ENCODE data around the gene GUCY1A1. TPM values are rescaled to one million over a fixed set of nuclear protein-coding genes. Genes with fewer than 3 reads are reported as not detected.
A peak's percentile ranks its signal among the peaks of the same experiment; 100 is the strongest.

GUCY1A1 gene
- total RNA-seq, 1 donor from 2014 or later: not detected

DNA sequence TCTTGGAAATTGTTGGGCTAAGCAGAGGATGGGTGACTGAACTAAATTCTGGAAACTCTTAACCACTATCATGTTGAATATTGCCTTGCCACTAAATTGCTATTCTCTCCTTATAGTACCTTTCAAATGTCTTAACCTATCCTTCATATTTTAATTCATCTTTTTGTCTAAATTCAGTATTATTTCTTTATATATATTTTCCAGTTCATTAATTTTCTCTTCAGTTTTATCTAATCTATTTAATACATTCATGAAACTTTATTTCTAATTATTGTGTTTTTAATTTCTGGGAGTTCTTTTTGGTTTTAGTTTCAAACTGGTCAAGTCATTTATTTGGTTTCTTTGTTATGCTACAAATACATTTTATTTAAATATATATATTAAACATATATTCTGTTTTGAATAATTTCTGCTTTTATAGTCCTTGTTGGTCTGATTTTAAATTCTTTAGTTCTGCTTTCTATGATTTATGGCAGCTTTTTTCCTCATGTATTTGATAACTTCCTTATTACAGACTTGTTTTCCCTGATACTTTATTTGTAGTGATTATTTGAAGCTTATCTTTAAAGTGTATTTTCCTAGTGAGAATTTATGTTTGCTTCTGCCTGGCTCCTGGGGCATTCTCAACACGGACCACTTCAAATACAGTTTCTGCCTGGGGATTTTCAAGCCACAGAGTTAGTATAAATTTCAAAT is 8.5 kb upstream of the GUCY1A1 start:
- no peak for DNase-seq (ENCODE audit: low read depth)

DNA sequence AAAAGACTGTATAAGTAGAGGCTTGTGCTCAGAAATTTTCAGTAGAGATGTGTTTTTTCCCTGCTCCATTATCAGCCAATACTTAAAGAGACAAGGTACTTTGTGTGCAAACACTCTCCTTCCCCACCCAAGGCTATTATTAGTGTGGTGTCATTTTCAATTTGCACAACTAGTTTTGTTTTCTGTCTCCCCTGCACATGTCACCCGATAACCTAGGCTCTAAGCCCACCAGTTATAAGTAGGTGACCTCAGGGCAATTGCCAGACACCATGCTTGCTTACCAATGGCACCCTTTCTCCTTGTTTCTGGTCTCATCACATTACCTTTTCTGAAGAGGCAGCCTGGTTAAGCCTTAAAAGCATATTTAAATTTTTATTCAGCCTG is 8.0 kb upstream of the GUCY1A1 start:
- no peak for DNase-seq (ENCODE audit: low read depth)

DNA sequence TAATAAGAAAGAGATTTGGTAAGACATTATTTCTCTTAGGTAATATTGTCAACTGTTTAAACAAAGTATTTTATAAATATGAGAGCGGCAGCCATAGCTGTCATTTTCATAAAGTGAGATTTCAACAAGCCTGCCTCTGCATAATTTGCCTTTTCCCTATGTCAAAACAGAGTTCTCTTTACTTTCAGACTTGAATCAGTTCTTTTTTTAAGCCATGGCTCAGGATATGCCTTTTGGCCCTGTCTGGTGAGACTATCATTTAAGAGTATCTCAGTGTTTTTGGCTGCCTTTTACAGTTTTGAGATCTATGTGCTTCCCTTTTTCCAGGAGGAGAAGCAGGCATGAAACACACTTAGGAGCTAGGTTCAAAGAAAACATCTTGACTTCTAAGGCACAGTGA is 7.5 kb upstream of the GUCY1A1 start:
- DNase-seq (ENCODE audit: low read depth): no peak

DNA sequence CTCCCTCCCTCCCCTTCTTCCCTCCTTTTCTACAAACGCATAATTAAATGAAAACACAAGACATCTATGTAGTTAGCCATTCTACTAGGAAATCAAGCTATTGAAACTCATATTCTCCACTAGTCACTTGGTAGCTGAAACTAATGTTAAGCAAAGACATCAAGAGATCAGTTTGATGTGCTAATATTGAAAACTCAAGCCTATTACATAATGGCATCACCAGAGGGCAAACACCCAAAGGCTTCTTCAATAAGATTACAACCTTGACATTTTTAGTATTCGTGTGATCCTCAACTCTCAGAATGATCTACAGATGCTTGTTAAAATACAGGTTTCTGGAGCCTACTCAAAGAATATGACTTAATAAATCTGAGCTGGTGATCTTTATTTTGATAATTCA is 6.2 kb upstream of the GUCY1A1 start:
- DNase-seq (ENCODE audit: low read depth): no peak

DNA sequence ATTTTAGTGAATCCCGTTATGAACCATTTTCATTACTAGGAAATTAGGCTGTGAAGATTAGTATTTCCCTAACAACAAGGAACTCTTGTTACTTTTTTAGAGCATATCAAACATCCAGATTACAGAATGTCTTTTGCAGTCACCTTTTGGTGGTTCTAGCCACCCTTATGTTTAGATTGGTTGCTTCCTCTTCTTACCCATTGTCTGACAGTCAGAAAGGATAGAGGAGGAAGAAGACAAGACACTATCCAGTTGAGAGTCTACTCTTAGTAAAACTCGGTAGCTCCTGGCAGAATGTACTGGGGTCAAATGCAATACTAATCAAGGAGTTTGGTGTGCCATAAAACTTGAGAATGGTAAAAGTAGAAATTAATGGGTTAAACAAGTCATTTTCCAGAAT is 1.6 kb upstream of the GUCY1A1 start:
- no peak for DNase-seq (ENCODE audit: low read depth)

DNA sequence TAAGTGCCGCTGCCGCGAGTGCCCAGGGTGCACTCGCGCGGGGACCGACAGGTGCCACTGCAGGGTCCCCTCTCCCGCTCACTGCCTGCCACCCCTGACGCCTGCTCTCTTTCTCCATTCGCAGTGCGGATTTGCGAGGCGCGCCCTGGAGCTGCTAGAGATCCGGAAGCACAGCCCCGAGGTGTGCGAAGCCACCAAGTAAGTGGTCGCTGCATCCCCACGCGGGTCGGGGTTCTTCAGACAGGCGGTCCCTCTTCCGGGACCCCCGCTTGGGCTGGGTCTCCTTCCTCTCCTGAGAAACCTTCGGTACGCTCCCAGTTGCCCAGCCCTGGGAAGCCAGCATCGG is 547 bp downstream of the GUCY1A1 start:
- DNase-seq (ENCODE audit: low read depth): peak; percentile 13

DNA sequence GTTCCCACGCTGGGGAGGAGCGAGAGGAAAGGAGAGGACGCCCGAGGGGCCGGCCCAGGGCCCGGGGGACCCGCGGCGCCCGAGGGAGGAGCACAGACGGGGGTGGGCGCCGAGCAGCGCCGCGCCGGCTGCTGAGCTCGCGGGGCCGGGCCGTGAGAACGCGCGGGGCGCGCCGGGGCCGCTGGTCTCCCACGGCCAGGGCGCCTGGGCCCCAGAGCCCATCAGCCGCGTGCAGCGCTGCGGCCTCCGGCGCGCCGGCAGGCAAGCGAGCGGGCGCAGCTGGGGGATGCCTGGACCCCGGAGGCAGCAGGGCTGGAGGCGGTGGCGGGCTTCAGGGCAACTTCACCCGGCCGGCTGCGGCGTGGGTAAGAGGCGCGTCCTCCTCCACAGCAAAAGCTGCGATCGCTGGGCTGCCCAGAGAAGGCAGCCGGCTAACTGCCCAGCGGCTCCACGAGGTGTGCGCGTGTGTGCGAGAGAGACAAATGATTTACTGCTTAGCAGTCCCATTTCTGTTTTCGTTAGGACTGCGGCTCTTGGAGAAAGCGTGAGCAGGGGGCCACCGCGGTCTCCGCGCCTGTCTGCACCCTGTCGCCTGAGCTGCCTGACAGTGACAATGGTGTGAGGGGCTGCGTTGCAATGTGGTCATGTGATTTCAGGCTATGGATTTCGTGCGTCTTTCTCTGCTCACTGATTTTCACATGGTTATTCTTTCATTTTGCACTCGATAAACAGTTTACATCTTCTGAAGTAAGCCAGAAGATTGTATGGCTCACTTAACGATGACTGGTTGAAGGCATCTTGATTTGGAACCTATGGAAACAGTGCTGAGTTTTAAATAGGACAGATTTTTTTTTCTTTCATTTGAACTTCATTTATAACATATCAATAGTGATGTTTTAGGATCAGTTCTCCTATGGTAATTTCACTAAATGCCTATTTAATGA is 1.2 kb downstream of the GUCY1A1 start:
- DNase-seq (ENCODE audit: low read depth): peak; percentile 18

DNA sequence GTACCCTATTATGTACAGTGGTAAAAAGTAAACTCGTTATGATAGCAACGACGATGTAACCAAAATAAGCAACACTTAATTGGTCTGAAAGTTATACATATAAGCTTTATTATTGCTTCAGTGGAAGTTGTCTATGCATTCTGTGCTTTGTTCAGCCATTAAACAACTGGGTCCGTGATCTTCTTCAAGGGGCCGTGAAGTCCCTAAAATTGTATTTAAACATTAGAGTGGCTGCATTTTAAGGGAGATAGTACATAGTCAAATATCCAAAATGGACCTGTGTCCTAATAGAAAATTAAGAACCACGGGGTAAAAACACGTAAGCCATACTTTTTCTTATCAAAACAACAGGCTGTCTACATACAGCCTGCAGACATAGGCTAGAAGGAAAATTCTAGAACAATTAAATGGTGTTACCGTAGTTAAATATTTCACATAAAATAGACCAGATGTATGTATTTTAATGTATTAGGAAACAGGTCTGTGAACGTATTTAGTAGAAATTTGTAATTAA is 2.1 kb downstream of the GUCY1A1 start:
- DNase-seq (ENCODE audit: low read depth): no peak

DNA sequence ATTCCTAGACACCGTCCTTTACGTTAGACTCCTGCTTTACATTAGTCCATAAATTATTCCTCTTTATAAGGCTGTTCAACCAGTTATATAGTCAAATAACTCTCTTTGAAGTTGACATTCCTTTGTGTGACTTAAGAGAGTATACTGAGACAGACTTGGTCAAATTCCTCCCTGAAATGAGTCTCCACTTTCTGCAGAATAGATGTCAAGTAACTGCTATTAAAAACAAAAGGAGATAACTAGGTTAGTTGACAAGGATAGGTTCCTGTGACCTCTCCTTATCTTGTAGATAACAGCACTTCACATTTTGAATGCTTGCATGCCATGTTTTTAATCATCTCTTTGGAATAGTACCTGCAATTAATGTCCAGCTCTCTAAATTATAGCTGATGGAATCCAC is 5.7 kb downstream of the GUCY1A1 start:
- no peak for DNase-seq (ENCODE audit: low read depth)

DNA sequence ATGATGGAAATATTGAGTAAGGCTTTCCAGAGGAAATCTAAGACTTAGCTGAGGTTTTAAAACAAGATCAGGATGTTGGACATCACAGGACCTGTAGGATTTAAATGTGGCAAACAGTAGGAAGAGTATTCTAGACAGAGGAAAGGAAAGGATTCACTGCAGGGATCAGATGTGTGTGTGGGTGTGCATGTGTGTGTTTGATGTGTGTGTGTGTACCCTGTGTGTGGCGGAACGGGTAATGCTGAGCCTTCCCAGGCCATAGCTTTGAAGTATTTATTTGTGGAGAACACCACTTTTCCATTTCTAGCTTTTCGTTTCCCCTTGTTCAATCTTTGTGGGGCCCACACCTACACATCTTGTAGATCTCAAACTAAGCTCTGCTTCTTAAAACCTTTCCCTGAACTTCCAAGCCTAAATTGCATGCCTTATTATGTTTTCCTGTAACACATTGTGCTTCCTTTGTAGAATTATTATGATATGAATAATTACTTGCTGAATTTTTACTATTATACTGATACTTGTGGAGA is 6.9 kb downstream of the GUCY1A1 start:
- DNase-seq (ENCODE audit: low read depth): no peak

DNA sequence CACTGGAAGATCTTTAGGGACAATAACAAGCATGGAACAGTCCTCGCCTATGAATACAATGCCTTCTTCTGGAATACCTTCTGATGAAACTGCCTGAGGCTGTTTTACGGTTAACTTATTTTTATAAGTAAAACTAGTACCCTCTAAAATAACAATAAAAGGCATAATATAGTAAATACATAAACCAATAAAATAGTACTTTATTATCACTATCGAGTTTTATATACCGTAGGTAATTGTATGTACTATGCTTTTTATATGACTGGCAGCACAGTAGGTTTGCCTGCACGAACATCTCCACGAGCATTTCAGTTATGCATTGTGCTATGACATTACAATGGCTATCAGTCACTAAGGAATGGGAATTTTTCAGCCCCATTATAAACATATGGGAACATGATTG is 8.0 kb downstream of the GUCY1A1 start:
- no peak for DNase-seq (ENCODE audit: low read depth)

DNA sequence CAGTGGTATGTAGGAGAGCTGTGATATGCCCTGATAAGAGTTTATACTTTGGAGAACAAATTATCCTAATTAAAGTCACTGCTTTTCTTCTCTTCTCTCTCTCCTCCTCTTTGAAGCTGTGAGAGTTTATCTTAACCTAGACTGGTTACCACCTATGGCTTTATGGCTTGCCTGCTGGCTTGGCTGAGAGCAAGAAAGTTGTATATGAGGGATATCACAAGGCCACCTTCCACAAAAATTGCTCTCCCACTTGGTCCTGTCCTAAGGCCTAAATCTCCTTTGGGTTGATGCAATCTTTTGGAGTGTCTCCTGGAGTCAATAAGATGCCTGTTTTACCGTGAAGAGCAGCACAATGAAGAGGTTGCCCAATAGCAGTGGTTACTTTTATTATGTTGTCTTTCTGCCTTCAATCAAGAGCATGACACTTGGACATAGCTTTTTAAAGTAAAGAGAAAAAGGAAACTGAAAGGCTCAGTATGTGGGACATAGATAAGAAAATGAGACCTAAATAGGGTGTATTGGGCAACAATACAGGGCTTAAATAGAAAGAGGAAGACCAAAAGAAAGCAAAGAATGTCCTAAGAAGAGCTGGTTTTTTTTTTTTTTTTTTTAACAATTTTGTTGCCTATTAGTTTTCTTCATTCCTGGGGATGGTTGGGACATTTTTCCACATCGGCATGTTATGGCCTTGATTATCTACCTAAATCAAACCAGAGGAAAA is 9.2 kb downstream of the GUCY1A1 start:
- no peak for DNase-seq (ENCODE audit: low read depth)

DNA sequence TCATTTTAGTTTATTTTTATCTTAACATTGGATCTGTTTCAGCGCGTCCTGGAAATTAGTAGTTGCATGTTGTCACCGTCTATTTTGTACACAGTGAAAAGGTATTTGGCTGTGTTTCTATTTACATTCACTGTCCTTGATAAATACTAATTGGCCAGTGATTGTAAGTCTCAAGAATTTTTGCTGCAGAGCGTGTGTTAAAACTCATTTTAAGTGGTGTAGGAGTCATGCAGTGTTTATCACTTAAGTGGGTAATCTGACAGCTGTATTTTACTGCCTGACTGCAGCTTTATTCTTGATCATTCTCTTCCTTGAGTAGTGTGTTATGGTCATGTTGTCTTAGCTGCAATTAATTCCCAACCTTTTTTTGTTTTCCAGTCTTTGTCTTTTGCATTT is 9.8 kb downstream of the GUCY1A1 start:
- no peak for DNase-seq (ENCODE audit: low read depth)

DNA sequence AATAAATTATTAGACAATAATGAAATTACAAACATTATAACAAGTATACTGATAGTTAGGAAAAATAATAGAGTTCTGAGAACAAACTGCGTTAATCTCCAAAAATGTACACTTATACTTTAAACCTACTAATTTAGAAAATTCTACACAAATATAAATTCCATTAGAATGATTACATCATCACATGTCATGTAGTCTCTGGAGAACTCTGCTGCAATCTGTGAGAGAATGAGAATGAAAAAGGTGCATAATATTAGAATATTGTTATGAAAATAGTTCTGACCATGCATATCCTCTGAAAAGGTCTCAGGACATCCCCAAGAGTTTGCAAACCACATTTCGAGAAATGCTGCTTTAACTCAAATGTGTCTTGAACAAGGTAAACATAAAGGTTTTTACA is 11.4 kb downstream of the GUCY1A1 start:
- DNase-seq (ENCODE audit: low read depth): no peak

DNA sequence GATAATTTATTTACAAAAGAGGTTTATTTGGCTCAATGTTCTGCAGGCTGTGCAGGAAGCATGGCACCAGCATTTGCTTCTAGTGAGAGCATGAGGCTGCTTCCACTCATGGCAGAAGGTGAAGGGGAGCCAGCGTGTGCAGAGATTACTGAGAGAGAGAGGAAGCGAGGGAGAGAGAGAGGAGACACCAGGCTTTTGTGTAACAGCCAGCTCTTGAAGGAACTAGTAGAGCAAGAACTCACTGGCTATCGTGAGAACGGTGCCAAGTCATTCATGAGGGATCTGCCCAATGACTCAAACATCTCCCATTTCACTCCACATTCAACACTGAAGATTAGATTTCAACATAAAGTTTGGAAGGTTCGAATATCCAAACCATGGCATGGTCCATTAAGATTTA is 12.7 kb downstream of the GUCY1A1 start:
- DNase-seq (ENCODE audit: low read depth): no peak

DNA sequence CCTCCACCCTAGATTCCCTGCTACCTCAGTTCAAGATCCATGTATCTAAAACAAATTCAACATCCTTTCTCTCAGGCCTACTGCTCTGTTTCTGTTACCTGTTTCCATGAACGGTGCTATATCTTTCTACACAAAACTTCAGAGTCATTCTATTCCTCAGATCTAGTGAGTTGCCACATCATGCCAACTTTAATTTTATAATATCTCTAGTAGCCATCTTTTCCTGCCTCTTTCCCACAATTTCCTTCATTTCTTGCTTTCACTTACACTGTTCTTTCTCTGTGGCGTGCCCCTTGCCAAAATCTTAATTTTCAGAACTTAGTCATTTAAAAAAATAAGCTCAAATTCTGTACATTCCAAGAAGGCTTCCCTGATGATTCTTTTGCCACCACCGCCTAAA is 15.2 kb downstream of the GUCY1A1 start:
- DNase-seq (ENCODE audit: low read depth): no peak

DNA sequence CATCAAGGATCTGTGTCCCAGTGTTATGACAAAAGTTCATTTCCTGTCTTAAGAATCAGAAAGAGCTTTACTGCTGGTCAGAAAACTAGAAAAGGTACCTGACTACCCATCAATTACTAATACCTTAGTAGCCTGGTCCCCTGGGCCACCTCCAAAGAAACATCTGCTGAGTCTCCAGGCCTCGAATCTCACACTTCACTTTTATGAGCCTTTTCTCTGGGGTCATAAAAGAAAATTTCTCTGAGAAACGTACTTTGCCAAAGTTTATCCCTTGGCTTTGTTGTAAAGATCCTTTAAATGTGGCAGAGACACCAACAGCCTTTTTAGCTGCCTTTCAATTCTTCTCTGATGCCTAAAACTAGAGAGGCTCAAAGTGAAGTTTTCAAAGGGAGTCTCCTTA is 17.8 kb downstream of the GUCY1A1 start:
- no peak for DNase-seq (ENCODE audit: low read depth)

DNA sequence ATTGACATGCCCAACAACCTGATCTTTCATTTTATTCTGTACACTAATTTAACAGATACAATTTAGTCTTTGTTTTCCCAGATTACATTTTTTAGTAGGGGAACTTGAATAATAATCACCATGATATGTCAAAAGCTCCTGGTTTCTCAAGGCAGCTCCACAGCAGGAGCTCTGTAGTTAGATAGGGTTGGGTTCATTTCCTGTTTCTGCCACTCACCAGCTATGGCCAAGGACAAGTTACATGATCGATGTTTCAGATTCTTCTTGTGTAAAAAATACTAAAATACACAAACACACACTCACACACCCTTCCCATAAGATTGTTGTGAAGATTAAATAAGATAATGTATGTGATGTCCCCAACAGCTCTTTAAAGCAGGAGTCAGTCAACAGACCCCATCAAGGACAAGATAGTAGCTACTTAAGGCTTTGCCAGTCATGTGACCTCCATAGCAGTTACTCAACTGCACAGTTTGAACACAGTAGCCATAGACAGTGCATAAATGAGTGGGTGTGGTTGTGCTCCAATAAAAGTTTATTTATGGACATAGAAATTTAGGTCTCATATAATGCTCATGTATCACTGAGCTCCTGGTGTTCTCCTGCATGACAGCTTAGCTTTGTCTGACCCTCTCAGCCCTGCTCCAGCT is 18.4 kb downstream of the GUCY1A1 start:
- DNase-seq (ENCODE audit: low read depth): no peak

DNA sequence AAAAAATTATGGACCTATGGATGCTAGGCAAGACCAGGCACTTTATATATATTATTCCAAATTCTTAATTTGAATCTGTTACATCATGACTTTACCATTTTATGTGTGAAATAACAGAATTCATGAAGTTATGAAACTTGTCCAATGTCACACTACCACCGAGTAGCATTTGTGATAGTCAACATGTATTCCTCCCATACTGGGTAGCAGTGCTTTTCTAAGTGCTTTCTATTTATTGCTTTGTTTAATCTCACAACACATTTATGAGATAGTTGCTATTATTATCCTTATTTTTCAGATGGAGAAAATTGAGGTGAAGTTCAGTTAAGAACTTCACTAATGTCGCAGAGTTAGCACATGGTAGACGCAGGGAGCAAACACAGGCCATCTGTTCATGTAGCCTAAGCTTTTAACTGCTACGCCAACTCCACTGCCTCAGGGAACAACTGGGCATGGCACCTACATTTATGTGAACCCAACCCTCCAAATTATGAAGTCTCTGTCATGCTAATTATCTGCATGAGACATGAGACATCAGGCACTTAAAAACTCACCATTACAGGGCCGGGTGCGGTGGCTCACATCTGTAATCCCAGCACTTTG is 20.8 kb downstream of the GUCY1A1 start:
- no peak for DNase-seq (ENCODE audit: low read depth)

DNA sequence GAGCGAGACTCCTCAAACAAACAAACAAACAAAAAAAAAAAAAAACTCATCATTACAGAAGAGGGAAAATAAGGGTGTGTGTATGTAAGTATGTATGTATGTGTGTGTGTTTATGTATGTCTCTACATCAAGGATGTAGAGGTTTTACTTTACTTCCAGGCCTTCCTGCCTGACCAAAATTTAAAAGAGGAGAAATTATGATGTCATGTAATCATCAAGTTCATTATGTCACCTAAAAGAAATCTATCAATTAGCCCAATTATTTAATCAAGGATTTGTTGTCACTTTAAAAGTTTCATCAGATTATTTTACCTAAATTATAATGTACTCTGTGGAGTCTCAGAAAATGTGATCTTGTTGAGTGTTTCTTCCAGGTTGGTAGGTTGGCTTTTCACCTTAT is 21.6 kb downstream of the GUCY1A1 start:
- no peak for DNase-seq (ENCODE audit: low read depth)

DNA sequence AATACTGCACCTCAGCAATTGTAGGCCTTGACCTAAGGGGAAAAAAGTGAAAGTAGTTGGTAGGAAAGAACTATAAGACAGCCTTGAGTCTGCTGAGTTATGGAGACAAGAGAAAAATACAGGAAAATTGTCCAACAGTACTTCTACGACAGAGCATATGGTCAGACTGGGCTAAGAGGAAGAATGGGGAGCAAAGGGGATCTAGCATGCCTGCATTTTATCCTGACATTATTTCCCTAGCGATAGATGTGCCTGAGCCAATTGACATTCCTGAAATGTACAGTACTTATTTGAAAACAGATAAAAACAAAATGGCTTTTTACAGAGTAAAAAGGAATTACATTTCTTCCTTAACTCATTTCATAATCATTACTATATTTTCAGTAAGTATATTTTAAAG is 22.2 kb downstream of the GUCY1A1 start:
- DNase-seq (ENCODE audit: low read depth): no peak

All from myocyte (in vitro differentiated cells).